ENCODE results near the gene PPP1CC.
A peak's percentile ranks its signal among the peaks of the same experiment; 100 is the strongest.

The PPP1CC gene

DNA sequence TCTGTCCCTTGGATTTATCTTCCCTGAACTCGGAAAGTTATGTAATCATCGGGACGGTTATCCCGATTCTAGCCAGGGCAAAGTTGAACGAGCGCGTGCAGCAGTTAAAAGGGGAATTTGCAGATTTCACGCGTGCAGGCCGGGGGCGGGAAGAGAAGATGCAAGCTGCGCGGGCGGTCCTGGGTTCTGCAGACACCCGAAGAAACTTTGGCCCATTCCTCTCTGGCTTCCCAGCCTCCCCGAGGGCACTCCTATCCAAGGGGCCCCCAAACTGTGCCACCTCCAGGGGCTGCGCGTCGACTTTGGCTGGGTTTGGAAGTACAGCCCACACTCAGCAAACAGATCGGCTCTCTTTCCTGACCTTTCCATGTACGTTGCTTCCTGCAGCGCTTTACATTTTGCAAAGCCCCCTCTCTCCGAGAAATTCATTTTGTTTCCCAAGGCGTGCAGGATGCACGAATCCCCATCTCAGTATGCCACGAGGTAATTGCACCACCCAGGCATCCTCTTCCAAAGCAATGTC is 941 bp upstream of the PPP1CC start:
- TF ChIP-seq, protein P1, sequence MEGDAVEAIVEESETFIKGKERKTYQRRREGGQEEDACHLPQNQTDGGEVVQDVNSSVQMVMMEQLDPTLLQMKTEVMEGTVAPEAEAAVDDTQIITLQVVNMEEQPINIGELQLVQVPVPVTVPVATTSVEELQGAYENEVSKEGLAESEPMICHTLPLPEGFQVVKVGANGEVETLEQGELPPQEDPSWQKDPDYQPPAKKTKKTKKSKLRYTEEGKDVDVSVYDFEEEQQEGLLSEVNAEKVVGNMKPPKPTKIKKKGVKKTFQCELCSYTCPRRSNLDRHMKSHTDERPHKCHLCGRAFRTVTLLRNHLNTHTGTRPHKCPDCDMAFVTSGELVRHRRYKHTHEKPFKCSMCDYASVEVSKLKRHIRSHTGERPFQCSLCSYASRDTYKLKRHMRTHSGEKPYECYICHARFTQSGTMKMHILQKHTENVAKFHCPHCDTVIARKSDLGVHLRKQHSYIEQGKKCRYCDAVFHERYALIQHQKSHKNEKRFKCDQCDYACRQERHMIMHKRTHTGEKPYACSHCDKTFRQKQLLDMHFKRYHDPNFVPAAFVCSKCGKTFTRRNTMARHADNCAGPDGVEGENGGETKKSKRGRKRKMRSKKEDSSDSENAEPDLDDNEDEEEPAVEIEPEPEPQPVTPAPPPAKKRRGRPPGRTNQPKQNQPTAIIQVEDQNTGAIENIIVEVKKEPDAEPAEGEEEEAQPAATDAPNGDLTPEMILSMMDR (IDR thresholded peaks at IDR 0.05; ENCODE audit: low read depth, low read length, missing control alignments) = no peak
- DNase-seq = no peak
- Histone ChIP-seq H3K36me3 (replicated peaks) (no peaks in the 10 kb centered on the region), H3K4me3 (ENCODE audit: low read depth, low read length) (peak overlapping the region; percentile 75), H3K27me3 (replicated peaks) (no peaks in the 10 kb centered on the region), H3K27ac (no peak overlapping the region)
- in situ Hi-C loops (cut with HindIII; ENCODE audit: low pct_ligation_motif_present, low sequenced_read_pairs) = no loop called here

DNA sequence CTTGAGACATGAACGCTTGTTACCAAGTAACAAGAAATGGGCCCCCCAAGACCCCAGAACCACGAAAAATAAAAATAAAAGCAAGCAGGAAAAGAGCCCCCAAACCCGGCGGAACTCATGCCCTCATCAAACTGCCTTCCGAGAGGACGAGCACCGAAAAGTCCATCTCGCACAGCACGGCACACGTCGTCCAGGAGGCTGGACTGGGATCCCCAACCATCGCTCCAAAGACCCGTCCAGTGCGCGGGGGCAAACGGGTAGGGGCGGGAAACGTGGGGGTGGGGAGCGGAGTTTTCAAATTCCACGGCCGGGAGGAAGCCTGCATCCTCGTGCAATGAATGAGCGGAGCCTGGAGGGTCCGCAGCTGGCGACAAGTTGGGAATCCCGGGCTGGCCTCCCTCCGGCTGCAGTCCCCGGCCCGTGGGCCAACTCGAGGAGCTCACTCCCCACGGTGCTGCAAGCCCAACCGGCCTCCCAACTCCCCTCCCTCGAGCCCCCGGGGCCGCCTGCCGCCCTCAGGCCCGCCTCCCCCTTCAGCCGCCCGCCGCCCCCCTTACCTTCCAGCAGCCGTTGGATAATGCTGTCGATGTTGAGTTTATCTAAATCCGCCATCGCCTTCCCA is 484 bp downstream of the PPP1CC start:
- H3K27ac ChIP-seq = peak overlapping the region; percentile 86
- TF ChIP-seq, protein P1 (IDR thresholded peaks at IDR 0.05; ENCODE audit: low read depth, low read length, missing control alignments) = no peak
- in situ Hi-C loops (cut with HindIII; ENCODE audit: low pct_ligation_motif_present, low sequenced_read_pairs) = no loop called here
- no peaks in the 10 kb centered on the region for H3K36me3 ChIP-seq (replicated peaks)
- H3K27me3 ChIP-seq (replicated peaks) = no peaks in the 10 kb centered on the region
- no peak for DNase-seq
- peak overlapping the region; percentile 89 for H3K4me3 ChIP-seq (ENCODE audit: low read depth, low read length)

DNA sequence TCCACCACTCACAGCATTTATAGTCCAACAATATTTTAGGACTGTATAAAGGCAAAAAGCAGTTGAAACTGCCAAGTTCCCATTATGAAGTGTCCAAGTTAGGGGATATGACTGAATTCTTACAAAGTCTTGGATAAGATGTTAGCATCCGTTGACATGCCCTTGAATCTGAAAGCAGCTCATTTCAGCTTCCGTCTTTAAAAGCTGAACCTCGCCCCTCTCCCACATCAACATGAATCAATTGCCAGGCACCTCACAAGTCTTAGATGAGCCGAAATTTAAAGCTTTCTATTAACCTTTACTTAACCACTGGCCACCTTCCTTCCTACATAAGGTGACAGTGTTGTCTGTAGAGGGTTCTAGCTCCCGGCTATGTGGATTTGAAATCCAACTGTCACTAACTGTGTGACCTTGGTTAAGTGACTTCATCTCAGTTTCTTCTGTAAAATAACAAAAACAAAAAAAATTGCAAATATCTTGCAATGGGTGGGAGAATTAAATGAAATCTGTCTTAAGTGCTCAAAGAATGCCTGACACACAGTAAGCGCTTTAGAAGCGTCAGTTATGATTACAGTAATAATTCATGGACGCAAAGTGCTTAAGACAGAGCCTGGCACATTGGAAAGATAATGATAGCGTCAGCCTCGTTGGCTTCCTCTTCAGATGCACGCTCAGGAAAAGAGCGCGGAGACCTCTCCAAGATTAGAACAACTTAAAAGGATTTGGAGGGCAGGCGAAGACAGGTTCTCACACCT is 1.2 kb downstream of the PPP1CC start:
- Histone ChIP-seq H3K27me3 (replicated peaks) (no peaks in the 10 kb centered on the region), H3K36me3 (replicated peaks) (no peaks in the 10 kb centered on the region), H3K4me3 (ENCODE audit: low read depth, low read length) (peak overlapping the region; percentile 89), H3K27ac (no peak overlapping the region)
- in situ Hi-C loops (cut with HindIII; ENCODE audit: low pct_ligation_motif_present, low sequenced_read_pairs) = no loop called here
- TF ChIP-seq, protein P1 (IDR thresholded peaks at IDR 0.05; ENCODE audit: low read depth, low read length, missing control alignments) = no peak
- peak; percentile 9 for DNase-seq

DNA sequence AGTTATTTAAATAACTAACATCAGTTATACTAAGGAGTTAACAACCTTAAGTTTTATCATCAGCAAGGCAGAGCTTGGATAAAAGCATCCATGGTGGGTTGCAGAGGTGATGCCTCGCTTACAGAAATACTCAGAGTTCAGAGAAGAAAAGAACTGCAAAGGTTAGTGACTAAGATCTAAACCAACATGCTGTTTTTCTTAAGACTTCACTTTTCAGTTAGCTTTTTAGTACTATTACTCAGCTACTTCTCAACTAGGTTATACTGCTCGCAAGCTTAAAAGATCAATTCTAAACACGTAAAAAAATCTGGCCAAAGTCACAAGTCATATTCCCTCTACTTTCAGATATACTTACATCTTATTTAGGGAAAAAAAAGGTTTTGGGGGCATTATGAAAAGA is 2.8 kb downstream of the PPP1CC start:
- no peaks in the 10 kb centered on the region for H3K27me3 ChIP-seq (replicated peaks)
- peaks cover 4% of the 10 kb centered on the region for H3K36me3 ChIP-seq (replicated peaks)
- TF ChIP-seq, protein P1 (IDR thresholded peaks at IDR 0.05; ENCODE audit: low read depth, low read length, missing control alignments) = no peak
- DNase-seq = no peak
- in situ Hi-C loops (cut with HindIII; ENCODE audit: low pct_ligation_motif_present, low sequenced_read_pairs) = no loop called here
- no peak overlapping the region for H3K27ac ChIP-seq
- peak overlapping the region; percentile 18 for H3K4me3 ChIP-seq (ENCODE audit: low read depth, low read length)

DNA sequence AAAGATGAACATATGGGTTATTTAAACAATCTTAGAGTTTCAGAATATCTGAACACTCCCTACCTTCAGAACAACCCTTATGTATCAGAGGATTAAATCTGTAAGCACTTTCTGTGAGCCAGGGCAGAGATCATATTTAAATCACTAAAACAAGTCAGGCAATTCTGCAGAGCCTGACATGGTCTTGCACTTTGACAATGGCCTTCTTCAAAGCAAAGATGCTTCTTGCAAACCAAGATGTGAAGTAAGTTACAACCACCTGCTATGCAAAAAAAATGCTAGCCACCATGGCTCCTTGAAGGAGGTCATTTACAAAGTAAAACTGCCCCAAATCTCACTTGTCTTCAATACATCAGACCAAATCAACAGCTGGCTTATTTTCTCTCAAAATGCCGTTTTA is 3.2 kb downstream of the PPP1CC start:
- TF ChIP-seq, protein P1 (IDR thresholded peaks at IDR 0.05; ENCODE audit: low read depth, low read length, missing control alignments) = no peak
- Histone ChIP-seq H3K27me3 (replicated peaks) (no peaks in the 10 kb centered on the region), H3K4me3 (ENCODE audit: low read depth, low read length) (no peak overlapping the region), H3K36me3 (replicated peaks) (peaks cover 4% of the 10 kb centered on the region), H3K27ac (no peak overlapping the region)
- in situ Hi-C loops (cut with HindIII; ENCODE audit: low pct_ligation_motif_present, low sequenced_read_pairs) = no loop called here
- DNase-seq = no peak
